GM12801 (cell line): Measurements from ENCODE around the gene PAIP1.

ENCODE experiments used
- CTCF ChIP-seq: IDR thresholded peaks from one replicate; pipeline ENCODE4 v1.5.1; 2011; ENCODE audit warnings: control low read depth; ENCODE audit not compliant: insufficient read length; ENCODE audit errors: extremely low read depth

The PAIP1 gene

GRCh38 chr5:43482490-43483297 is 74.2 kb downstream of the PAIP1 start:
- TF ChIP-seq CTCF: no peak
